RPMI7951 (cell line): Measurements from ENCODE around the gene PAQR4. TPM values are rescaled to one million over a fixed set of nuclear protein-coding genes. Genes with fewer than 3 reads are reported as not detected.

ENCODE experiments used
- DNase-seq: peaks from one replicate; pipeline ENCODE4 v3.0.0-alpha.2; 2012; ENCODE audit warnings: low read depth
- total RNA-seq: library from RNA; depleted of rRNA; stranded (reverse); fragments of >200 nt; shearing (Covaris generic); gene quantifications from 2 replicates; pipeline ENCODE4 v1.2.3, GENCODE V29; 2014

PAQR4 gene
- total RNA-seq, 1 experiment from 2014 or later: 9.5 TPM

DNA sequence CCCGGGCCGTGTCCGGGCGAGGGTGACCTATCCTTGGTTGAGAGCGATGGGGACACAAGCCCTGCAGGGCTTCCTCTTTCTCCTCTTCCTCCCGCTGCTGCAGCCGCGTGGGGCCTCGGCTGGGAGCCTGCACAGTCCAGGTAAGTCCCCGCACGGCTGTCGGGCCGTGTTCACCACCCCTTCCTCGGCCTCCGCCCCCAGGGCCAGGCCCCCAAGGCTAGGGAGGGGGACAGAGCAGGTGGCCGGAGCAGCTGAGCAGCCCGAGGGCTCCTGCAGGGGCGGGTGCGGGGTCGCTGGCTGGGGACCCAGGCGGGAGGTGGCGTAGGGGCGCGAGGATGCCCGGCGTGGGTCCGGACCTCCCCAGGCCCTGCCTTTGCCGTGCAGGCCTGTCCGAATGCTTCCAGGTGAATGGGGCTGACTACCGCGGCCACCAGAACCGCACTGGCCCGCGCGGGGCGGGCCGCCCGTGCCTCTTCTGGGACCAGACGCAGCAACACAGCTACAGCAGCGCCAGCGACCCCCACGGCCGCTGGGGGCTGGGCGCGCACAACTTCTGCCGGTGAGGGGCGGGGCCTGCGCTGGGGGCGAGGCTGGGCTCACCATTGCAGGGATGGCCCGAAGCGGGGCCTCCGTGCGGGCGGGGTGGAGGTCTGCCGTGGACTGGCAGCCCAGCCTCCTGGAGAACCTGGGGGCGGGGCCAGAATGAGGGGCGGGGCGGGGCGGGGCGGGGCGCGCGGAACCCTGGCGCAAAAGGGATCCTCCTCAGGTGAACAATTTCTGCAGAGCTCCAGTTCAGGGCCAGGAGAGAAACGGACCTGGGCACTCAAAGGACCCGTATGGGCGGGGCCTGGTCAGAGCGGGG lies 4.4 kb upstream of the PAQR4 start:
- peak; percentile 29 for DNase-seq

- DNase-seq: no peak
These were observed 2.9 kb upstream of the PAQR4 start for GRCh38 chr16:2966043-2966807.

- DNase-seq: no peak
These were observed 2.3 kb upstream of the PAQR4 start for GRCh38 chr16:2966808-2967191.

GRCh38 chr16:2967211-2967631 lies 1.9 kb upstream of the PAQR4 start:
- DNase-seq: no peak

GRCh38 chr16:2967721-2968161 lies 1.4 kb upstream of the PAQR4 start:
- DNase-seq: no peak

GRCh38 chr16:2968368-2968737 lies 795 bp upstream of the PAQR4 start:
- peak; percentile 43 for DNase-seq

GRCh38 chr16:2969545-2970521 lies 685 bp downstream of the PAQR4 start:
- peak; percentile 55 for DNase-seq

GRCh38 chr16:2970563-2970962 lies 1.4 kb downstream of the PAQR4 start:
- DNase-seq: peak; percentile 28

- DNase-seq: no peak
These were observed 2.2 kb downstream of the PAQR4 start for GRCh38 chr16:2971134-2971984.

DNA sequence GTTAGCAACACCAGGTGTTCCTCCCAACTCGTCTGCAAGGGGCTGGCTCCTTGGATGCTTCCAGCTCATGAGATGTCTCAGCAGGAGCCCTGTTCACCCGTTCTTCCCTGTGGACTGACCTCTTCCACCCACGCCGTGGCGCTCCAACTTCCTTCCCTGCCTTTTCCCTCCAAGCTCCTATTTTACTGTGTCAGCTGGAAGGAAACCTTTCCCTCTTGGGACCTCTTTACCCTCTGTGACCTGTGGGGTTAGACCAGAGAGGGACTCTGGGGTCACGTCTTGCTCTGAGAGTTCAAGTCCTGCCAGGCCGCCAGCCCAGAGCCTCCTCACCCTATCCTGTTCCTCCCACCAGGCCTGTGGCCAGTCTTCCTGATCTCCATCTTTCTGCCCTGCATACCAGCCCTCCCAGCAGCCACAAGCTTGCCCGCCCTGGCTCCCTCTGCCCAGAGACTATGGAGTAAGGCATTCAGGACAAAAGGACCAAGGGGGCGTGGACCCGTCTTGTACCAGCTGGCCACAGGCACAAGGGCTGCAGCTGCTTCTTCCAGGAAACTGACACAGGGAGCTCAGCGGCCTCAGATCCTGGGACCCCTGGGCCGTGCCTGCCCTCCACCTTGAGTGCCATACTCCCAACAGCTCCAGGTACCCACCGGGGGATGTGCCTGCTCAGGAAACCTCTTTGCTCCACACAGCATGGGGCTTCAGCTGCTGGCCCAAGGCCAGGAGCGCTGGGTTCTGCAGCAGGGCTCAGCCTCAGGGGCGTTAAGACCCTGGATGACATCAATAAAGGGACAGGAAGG lies 3.0 kb downstream of the PAQR4 start:
- DNase-seq: no peak

DNA sequence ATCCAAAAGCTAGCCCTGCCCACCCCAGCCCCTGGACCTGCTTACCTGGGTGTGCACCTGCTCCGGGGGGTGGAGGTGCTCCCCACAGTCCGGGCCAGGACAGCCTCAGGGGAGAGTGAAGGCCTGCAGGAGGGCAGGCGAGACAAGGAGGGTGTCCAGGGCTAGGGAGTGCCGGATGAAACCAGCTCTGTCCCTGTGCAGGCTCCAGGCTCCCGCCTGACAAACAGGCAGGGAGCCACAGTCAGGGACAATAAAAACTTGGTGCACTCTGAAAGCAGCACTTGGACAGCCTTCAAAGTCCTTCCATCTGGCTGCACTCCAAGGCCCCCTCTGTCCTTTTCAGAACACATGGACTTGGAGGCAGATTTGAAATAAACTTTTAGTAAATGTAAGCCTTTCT lies 3.9 kb downstream of the PAQR4 start:
- DNase-seq: no peak

DNA sequence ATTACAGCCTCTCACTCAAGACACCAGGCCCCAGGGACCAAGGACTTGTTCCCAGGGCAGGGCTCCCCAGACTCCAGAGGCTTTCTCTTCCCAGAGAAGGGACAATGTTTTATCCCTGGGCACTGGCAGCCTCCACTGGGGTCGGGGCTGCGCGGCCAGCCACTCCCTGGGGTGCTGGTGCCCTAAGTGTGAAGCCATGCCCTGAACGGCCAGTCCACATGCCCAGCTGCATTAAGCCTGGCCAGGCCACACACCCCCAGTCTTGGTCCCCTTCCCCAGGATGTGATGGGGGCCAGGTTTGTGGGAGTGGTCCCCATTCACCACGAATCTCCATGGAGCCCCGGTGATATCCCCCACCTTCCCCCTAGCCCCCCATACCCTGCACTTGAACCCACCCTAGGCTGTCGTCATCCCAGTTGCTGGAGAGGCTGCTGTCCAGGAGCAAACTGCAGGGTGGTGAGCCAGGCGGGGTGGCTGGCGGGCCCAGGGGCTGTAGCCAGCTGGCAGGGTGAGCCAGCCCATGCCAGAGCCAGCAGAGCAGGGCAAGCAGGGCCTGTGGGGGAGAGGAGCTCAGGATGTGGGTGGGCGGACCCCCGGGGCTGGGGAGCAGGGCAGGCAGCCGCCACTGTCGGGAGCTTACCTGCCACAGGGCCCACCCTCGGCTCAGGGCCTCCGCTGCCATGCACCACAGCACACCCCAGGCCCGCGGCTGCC lies 4.6 kb downstream of the PAQR4 start:
- DNase-seq: no peak

DNA sequence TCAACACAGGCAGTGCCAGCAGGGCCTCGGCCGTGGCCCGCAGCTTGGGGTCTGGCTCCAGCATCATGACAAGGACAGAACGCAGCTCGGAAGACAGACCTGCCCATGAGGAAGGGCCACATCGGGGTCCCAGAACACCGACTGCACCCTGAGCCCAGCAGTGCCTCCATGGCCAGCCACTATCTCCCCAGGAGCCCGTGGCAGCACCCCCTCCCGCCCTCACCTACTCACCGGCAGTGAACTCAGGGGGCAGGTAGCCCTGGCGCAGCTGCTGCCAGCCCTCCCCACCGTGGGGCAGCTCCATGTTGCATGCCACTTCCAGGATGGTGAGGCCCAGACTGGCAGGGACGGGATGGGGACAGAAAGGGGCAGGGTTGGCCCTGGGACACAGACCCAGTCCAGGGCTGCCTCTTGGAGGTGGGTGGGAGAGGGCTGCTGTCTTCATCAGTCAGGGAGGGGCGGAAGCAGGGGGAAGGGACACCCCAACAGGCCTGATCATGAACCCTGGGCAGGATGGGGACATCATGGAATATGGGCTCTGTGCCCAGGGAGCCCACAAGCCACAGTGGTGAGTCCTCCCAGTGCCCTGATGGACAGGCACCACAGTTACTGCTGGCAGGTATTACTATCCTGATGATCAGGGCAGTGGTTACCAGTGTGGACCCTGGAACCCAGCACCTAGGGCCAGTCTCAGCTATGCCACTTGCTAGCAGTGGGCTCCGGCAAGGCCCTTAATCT lies 5.3 kb downstream of the PAQR4 start:
- no peak for DNase-seq

DNA sequence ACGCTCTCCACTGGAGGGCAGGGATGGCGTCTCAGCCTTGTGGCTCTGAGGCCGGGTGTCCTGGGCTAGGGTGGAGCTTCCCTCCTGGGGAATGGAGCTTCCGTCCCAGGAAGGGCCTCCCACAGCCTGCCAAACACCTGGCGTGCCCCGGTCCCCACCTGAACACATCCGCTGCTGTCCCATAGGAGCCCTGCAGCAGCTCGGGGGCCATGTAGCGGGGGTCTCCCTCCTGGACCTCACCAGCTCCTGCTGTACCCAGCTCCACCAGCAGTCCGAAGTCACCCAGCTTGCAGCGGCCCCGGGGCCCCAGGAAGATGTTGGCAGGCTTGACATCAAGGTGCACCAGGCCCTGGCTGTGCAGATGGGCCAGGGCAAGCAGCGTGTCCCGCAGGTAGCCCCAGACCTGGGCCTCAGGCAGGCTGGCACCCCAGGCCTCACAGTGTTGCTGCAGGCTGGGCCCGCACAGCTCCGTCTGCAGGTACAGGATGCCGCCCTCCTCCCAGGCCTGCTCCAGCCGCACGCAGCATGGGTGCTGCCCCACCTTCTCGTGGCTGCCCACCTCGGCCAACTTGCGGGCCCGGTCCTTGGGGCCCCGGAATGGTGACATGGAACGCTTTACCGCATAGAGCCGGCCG lies 6.1 kb downstream of the PAQR4 start:
- DNase-seq: no peak

- no peak for DNase-seq
These were observed 7.1 kb downstream of the PAQR4 start for GRCh38 chr16:2976201-2976600.

GRCh38 chr16:2976673-2977072 lies 7.5 kb downstream of the PAQR4 start:
- no peak for DNase-seq

GRCh38 chr16:2977440-2977839 lies 8.3 kb downstream of the PAQR4 start:
- no peak for DNase-seq

- DNase-seq: no peak
These were observed 10.6 kb downstream of the PAQR4 start for GRCh38 chr16:2979669-2980226.
